NCI-H146 (cell line): Measurements from ENCODE around the gene OPCML.
A peak's percentile ranks its signal among the peaks of the same experiment; 100 is the strongest.
"Not testable (repeated sequence)": the region's sequence is repeated elsewhere in the genome, so short reads cannot be mapped to it uniquely, and the experiment has no call there.

Experiments used
- DNase-seq: peaks from one replicate; lab custom pipeline; 2025; lab: John Stamatoyannopoulos, UW

OPCML gene

DNA sequence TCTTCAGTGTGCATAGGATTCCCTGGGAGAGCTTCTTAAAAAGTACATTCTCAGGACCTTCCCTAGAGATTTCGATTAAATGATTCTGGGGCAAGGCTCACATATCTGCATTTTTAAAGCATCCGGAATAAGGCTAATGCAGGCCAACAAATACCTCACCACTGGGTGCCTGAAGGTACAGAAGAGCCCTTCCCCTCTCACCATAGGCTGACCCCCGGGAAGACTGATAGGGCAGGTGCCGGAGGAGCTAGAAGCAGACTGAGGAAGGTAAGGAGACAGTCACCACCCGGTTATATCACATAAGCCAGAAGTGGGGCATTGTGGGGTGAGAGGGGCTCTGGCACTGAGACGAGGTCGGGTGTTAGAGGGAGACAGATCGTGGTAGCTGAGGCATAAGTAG, 1102.6 kb downstream of the OPCML start:
- DNase-seq: no peak

DNA sequence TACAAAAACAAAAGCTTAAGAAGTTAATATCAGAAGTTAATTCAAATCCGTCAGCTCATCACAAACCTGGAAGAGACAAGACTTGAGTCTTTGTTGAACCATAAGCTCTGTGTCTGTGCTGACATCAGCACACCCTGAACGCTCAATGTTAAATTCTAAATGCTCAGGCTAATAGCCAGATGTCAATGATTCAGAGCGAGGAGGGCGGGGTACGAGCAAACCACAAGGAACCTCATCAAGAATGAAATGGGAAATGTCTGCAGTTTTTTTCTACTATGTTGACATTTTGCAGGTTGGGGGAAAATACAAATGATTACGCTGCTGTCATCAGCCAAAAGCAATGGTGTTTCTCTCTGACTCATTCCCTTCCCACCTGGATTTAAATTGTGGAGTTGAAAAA, 1104.7 kb downstream of the OPCML start:
- DNase-seq: no peak

DNA sequence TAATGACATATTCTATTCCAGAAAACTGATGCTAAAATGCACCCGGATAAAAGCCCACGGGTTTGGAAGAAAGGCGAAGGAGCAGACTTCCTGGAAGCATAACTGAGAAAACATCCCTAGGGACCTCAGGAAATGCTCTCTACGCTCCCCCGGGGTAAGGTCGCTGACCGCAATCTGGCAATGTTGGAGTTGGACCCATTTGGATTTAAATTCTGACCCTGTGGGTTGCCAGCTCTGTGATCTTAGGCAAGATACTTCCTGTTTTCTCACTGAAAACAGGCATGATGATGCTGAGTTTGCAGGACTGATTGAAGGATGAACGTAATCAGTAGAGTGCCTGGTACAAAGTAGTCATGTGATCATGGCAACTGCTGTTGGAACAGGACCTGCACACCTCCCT, 1107.9 kb downstream of the OPCML start:
- DNase-seq: no peak

DNA sequence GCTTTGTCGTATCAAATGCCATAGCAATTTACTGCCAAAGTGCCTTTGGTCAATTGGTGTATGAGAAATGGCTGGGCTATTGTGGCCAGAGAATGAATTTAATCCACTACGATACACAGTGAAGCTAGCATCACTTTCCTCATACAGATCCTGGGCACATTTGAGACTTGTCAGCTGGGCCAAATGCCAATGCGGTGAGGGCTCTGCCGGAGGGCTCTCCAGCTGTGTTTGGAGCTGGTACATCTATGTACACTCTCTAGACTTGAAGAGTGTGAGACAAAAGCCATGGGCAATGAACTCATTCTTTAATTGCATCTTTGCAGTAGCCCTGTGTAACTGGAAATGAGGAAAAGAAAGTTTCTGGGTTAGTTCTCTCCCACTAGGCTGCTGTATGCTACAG, 1109.0 kb downstream of the OPCML start:
- peak; percentile 15 for DNase-seq

DNA sequence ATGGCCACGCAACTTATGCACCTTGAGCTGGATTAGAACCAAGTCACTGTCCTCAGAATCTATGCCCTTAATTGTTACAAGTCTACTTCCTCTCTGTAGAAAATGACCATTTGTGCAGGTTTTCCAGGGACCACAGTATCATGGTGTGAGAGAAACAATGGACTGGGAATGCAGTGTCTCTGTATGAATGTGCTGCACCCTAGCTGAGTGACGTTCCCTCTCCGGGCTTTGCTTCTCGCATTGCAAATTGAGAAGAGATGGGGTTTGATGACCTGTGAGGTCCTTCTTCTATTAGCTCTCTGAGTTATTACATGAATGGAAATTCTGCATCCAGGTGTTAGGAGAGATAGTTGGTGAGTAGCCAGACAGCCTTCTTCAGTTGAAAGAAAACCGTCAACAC, 1109.6 kb downstream of the OPCML start:
- DNase-seq: peak; percentile 29

DNA sequence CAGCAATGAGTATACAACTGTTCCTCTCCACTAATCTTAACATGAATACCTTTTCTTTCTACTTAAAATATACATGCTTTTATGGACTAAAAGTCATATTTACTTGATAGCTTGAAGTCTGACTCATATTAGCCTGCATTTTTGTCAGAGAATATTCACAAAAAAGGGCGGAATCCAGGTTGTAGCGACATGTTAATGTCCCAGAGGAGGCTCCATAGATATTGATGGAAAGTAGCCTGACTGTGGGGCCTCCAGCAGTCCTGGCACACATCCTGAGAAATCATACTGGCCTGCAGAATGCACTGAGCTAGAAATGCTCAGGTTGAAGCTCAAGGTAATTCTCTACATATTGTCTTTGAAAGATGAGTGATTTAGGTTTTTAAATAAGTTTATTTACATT, 1110.7 kb downstream of the OPCML start:
- no peak for DNase-seq

DNA sequence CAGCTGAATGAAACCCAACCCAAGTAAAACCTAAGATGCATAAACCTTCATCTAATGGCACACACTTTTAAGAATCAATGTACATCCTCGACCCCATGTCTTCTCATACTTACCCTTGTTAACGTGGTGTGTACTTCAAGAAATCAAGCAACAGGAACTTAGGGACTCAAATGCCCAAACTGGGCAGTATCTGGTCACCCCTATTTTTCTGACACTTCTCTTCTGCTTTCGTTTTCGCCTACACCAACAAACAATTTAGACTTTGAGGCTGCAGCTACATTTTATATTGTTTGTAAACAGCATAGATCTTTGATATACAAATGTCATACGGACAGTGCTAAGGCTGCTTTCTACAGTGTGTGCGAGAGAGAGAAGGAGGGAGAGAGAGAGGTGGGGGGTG, 1117.8 kb downstream of the OPCML start:
- DNase-seq: no peak

DNA sequence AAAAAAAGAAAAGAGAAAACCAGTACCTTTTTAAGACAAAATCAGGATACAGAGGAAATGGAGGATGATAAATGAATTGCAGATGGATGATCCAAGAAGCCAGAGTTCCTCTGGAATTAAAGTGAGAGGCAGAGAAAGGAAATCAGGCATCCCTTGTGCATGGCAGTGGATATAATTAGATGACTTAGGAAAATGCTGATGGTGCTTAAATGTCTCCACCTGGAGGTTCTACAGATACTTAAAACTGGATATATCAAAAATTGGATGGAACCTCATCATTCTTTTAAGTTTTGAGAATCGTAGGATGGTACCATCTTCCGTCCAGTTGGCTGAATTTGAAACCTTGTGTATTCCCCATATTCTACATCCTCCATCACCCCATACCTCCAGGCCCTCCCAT, 1121.9 kb downstream of the OPCML start:
- no peak for DNase-seq

DNA sequence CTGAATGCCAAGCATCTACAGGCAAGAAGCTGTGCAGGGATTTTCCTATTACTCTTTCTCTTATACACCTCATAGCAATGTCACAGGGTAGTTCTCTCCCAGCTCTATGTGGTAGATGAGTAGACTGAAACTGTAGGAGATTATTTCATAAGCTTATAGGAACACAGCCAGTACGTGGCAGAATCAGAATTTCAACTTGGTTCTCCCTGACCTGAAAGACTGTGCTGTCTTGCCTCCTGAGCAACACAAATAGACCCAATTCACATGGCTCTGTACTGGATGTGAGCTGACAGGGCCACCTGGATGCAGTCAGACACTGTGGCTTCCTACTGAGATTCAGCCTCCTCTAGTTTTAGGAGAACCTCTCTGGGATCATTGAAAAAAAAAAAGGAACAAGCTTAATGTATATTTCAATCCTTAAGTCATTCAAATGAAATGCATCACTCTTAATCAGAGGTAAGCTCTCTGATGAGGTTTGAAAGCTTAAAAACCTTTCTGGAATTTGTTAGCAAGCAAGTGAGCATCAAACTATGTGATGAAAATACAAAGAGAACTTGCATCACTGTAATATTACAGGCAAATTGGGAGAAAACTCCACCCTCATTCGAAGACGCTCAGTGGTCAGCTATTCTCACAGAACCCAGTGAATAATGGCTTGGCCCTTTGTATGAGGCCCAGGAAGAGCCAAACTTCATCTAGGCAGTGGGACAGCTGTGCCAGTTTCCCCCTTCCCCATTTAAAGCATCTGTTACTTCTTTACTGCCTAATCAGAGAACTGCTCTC, 1122.5 kb downstream of the OPCML start:
- DNase-seq: no peak

DNA sequence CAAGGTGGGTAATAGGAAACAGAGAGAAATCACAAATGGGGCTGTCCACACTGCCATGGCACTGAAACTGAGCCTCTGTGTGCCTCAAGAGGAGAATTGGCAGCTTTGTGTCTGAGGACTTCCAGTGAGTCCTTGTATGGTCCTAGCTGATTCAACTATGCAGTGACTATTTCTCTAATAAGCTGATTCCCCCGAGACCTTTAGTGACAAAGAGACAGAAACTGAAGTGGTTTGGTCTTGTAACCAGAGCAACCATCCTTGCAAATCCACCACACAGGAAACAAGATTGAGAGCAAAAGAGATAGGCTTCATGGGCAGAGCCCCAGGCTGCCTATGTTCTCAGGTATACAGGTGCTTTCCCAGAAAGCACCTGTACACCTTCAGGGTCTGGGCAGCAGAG, 1123.4 kb downstream of the OPCML start:
- peak; percentile 30 for DNase-seq

DNA sequence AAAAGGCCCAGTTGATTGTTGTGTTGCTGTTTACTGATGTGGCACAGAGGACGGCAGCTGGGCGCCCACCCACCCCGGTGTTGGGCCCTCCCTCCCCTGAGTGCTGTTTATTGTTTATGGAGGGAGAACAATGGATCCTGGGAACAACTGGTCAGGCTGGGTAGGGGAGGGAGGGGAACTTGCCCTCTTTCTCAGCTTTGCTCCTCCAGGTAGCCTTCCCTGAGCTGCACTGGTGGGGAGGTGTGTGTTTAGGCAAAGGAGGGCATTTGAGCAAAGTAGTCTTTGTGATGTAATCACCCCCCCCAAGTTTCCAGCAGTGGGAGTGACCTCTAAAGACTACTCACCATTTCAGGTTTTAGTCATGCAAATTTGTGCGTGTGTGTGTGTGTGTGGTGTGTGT, 1126.6 kb downstream of the OPCML start:
- peak; percentile 87 for DNase-seq

DNA sequence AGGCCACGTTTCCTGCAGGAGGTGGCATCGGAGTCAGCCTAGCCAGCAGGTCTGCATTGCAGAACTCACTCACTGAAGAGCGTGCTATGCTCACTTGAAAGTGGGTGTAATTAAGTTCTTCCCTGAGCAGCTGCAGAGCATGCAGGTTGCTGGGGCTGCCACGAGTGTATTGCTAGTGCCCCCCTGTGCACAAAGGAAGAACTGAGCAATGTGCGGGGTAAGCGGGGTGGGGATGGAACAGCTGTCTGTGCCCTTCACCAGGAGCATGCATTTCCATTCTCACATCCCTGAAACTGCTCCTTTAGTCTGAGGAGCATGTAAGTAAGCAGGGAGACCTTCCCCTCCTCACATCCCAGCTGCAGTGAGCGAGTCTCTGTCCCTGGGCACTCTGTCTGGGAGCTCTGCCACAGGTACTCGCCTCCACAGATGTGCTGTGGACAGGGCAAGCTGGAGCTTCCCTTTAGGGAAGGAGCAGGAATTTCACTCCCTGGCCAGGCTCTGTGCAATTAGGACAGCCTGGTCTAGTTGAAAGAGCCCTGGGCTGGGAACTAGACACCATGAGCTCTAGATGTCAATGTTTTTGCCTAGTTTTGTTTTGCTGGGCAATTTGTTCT, 1130.1 kb downstream of the OPCML start:
- DNase-seq: peak; percentile 94

DNA sequence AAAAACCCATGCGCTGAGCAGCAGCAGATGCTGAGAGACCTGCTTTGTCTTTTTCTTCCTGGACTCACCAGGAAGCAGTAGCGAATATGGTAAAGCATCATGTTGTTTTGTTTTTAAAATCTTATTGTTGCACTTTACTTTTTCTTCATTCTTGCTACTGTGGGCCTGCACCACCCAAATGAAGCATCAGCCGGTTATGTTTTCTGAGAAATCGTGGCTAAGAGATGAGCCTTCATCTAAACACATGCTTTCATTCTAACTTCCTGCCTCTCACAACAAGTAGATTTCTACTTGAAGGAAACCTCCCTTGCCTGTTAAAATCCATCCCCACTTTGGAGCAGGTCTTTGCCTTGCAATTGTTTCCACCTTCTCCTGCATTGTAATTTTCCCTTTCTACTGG, 1136.0 kb downstream of the OPCML start:
- no peak for DNase-seq

DNA sequence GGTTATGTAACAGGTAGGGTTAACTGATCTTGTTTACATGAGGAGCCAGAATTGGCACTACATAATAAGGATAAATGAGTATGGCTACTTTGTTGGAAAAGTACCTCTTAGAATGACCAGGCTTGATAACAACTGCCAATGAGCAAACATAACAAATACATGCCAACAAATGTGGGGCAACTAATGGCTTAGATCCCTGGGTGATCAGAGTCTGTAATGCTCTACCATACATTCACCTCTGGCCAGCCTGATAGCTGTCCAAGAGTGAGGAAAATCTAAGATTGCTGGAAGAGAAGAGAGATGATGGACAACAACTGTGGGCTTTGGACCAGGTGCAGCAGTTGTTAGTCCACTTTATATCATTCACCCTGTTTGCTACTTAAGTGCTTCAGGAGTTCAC, 1136.9 kb downstream of the OPCML start:
- no peak for DNase-seq

DNA sequence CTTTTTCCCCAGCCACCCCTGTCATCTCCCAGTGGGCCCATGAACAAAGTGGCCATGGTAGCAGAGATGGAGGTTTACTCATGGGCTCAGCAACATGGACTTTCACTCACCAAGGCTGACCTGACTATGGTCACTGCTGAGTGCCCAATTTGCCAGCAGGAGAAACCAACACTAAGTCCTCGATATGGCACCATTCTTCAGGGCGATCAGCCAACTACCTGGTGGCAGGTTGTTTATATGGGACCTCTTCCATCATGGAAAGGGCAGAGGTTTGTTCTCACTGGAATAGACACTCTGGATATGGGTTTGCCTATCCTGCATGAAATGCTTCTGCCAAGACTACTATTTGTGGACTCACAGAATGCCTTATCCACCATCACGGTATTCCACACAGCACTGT, 1152.8 kb downstream of the OPCML start:
- no peak for DNase-seq

DNA sequence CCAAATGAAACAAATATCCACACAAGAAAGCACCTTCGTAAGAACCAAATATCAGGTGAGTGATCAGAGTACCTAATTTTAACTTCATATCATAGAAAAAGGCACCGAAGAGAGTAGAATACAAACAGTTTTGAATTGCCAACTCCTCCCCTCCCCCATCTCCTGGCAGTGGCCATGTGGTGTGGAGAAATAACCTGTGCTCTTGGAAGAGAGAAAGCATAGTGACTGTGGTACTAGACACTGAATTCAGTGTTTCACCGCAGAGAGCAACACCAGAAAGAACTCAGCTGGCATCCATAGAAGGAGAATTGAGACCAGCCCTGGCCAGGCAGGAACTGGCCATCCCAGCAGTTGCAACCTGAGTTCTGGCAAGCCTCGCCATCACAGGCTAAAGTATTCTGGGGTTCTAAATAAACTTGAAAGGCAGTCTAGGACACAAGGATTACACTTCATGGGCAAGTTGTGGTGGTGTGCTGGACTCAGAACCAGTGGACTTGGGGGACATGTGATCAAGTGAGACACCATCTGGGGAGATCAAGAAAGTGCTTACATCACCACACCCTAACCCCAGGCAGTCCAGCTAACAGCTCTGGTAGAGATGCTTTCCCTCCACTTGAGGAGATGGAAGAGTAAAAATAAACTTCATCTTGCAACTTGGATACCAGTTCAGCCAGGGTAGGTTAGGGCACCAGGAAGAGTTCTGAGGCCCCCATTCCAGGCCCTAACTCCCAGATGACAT, 1158.7 kb downstream of the OPCML start:
- no peak for DNase-seq

DNA sequence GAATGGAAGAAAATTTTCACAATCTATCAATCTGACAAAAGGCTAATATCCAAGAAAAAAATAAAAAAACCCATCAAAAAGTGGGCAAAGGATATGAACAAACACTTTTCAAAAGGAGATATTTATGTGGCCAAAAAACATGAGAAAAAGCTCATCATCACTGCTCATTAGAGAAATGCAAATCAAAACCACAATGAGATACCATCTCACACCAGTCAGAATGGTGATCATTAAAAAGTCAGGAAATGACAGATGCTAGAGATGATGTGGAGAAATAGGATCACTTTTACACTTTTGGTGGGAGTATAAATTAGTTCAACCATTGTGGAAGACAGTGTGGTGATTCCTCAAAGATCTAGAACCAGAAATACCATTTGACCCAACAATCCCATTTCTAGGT, 1162.2 kb downstream of the OPCML start:
- not testable (repeated sequence) for DNase-seq

DNA sequence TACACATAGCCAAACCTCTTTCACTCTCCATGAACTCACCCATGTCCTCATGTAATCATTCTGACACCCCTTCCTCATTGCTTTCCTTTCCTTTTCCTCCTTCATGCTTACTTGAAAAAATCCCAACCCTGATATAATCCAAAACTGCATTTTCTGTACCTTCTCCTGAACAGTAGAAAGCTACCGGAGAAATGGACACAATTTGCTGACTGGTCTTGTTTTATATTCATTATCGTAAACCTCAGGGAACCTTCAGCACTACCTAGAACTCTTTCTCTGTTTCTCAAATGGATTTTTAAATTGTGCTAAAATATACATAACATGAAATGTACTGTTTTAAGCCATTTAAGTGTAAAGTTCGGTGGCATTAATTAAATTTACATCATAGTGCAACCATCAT, 1165.0 kb downstream of the OPCML start:
- DNase-seq: no peak

DNA sequence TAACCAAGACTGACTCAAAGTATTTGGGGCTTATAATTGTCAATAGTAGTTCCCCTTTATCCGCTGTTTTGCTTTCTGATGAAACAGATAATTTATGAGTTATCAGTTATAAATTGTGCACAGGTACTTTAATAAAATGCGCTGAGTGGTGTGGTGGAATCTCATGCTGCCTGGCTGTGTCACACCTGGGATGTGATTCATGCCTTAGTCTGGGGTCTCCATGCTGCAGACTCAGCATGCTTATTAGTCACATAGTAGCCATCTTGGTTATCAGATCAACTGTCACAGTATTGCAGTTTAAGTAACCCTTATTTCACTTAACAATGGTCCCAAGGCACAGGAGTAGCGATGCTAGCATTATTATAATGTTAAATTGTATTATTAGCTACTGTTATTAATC, 1166.7 kb downstream of the OPCML start:
- DNase-seq: no peak
